MM.1S (cell line): ENCODE results near the gene TMEM131.

Experiments used
- DNase-seq: peaks from one replicate; pipeline ENCODE4 v3.0.0-alpha.2; 2015
- H2AFZ ChIP-seq: fragments of 300-600 bp; sonication (generic); 2 replicates; pipeline ENCODE4 v1.6.0; 2016; ENCODE audit warnings: antibody characterized with exemption, low read length
- H3F3A ChIP-seq: fragments of 300-600 bp; sonication (generic); 2 replicates; pipeline ENCODE4 v1.6.1; 2016; ENCODE audit warnings: mild to moderate bottlenecking, antibody characterized with exemption, low read length, moderate library complexity, mixed read lengths; ENCODE audit not compliant: insufficient read depth
- H3K27ac ChIP-seq: fragments of 300-600 bp; sonication (generic); 2 replicates; pipeline ENCODE4 v1.5.1; 2016; ENCODE audit warnings: mild to moderate bottlenecking, low read length
- H3K27me3 ChIP-seq: fragments of 300-600 bp; sonication (generic); replicated peaks from 2 replicates; pipeline ENCODE4 v1.6.0; 2016; ENCODE audit warnings: low read length; ENCODE audit not compliant: insufficient read depth
- H3K36me3 ChIP-seq: fragments of 300-600 bp; sonication (generic); replicated peaks from 2 replicates; pipeline ENCODE4 v1.6.1; 2016; ENCODE audit warnings: mild to moderate bottlenecking, low read length, mixed read lengths; ENCODE audit not compliant: insufficient read depth
- H3K4me1 ChIP-seq: fragments of 300-600 bp; sonication (generic); 2 replicates; pipeline ENCODE4 v1.6.1; 2016; ENCODE audit warnings: low read length, mixed read lengths
- H3K4me2 ChIP-seq: fragments of 300-600 bp; sonication (generic); 2 replicates; pipeline ENCODE4 v1.6.0; 2016; ENCODE audit warnings: low read depth, low read length
- H3K4me3 ChIP-seq: fragments of 300-600 bp; sonication (generic); 2 replicates; pipeline ENCODE4 v1.5.1; 2016; ENCODE audit warnings: low read length, mixed read lengths
- H3K79me2 ChIP-seq: fragments of 300-600 bp; sonication (generic); 2 replicates; pipeline ENCODE4 v1.6.1; 2016; ENCODE audit warnings: mixed run types, low read length, mixed read lengths
- H3K9ac ChIP-seq: fragments of 300-600 bp; sonication (generic); 2 replicates; pipeline ENCODE4 v1.6.1; 2016; ENCODE audit warnings: low read length, mixed read lengths
- H3K9me2 ChIP-seq: fragments of 300-600 bp; sonication (generic); replicated peaks from 2 replicates; pipeline ENCODE4 v1.6.1; 2016; ENCODE audit warnings: mild to moderate bottlenecking, low read length, mixed read lengths; ENCODE audit not compliant: insufficient read depth
- H3K9me3 ChIP-seq: fragments of 300-600 bp; sonication (generic); replicated peaks from 2 replicates; pipeline ENCODE4 v1.6.1; 2016; ENCODE audit warnings: mild to moderate bottlenecking, low read length, mixed read lengths; ENCODE audit not compliant: insufficient read depth
- H4K20me1 ChIP-seq: fragments of 300-600 bp; sonication (generic); 2 replicates; pipeline ENCODE4 v1.6.1; 2016; ENCODE audit warnings: mild to moderate bottlenecking, low read length, moderate library complexity, mixed read lengths; ENCODE audit not compliant: insufficient read depth
- EZH2 ChIP-seq: fragments of 300-600 bp; sonication (generic); optimal IDR thresholded peaks from 2 replicates; pipeline ENCODE3; 2017; ENCODE audit warnings: low read depth, mild to moderate bottlenecking, antibody characterized with exemption, low read length, mixed read lengths
- EZH2phosphoT487 ChIP-seq: fragments of 300-600 bp; sonication (generic); IDR thresholded peaks from 2 replicates; pipeline ENCODE4 v1.6.1; 2018; ENCODE audit warnings: antibody characterized with exemption, low read length
- TF ChIP-seq, protein P1 (sequence below): fragments of 300-600 bp; sonication (generic); IDR thresholded peaks from 2 replicates; pipeline ENCODE4 v1.5.1; 2016; ENCODE audit warnings: antibody characterized with exemption, low read length, mixed read lengths

Gene TMEM131

DNA sequence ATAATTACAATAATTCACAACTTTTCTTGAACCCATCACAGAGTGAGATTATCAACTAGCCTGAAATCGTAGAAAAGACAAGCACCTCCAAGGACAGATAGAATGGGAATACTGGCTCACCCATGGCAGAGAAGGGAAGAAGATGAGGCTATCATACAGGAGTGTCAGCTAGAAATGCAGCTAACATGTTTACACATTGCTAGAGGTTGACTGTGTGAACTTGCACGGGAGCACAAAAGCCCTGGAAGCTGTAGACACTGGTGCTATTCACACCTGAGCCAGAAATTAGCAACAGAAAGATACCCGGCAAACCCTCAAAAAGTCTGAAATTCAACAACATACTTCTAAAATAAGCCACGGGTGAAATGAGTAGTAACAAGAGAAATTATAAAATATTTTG is 150.6 kb downstream of the TMEM131 start:
- Histone ChIP-seq H4K20me1 (no peaks in the 10 kb centered on the region), H3K9ac (no peak overlapping the region), H3K9me3 (no peaks in the 10 kb centered on the region), H2AFZ (no peak overlapping the region), H3K4me1 (no peaks in the 10 kb centered on the region), H3K36me3 (no peaks in the 10 kb centered on the region; the same call in 1 of the 2 replicates), H3K79me2 (no peaks in the 10 kb centered on the region), H3K4me3 (no peak overlapping the region), H3K27ac (no peak overlapping the region), H3F3A (no peaks in the 10 kb centered on the region), H3K9me2 (no peaks in the 10 kb centered on the region), H3K4me2 (no peak overlapping the region), H3K27me3 (no peaks in the 10 kb centered on the region)
- DNase-seq: no peak
- TF ChIP-seq EZH2phosphoT487: no peak
- TF ChIP-seq EZH2: no peak

DNA sequence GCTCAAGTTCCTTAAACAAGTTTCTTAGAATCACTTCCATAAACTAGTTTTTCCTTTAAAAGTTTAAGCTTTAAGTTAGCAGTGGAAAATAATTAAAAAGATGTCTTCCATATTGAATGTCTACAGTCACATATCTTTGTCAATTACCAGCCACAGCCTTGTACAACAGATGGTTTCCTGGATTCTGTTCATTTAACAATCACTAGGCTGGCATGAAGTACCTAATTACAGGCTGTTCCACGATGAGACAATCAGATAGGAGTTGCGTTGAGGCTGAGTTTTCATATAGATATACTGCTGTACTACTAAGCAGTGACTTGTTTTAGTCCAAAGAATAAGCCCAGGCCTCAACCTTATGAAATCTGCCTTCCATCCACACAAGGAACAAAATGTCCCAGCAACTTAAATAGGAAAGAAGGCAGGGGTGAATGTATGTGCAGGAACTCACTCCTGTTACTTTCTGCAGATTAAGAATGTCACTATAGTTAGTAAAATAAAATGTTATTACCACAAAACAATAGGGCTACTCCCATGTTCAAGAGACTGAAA is 151.4 kb downstream of the TMEM131 start:
- Histone ChIP-seq H3F3A (no peaks in the 10 kb centered on the region), H3K4me1 (no peaks in the 10 kb centered on the region), H3K4me3 (no peak overlapping the region), H3K27ac (no peak overlapping the region), H3K79me2 (no peaks in the 10 kb centered on the region), H3K9me2 (no peaks in the 10 kb centered on the region), H4K20me1 (no peaks in the 10 kb centered on the region), H3K27me3 (no peaks in the 10 kb centered on the region), H3K4me2 (no peak overlapping the region), H3K9ac (no peak overlapping the region), H3K9me3 (no peaks in the 10 kb centered on the region), H3K36me3 (no peaks in the 10 kb centered on the region; the same call in 1 of the 2 replicates), H2AFZ (no peak overlapping the region)
- no peak for TF ChIP-seq EZH2
- TF ChIP-seq, protein P1, sequence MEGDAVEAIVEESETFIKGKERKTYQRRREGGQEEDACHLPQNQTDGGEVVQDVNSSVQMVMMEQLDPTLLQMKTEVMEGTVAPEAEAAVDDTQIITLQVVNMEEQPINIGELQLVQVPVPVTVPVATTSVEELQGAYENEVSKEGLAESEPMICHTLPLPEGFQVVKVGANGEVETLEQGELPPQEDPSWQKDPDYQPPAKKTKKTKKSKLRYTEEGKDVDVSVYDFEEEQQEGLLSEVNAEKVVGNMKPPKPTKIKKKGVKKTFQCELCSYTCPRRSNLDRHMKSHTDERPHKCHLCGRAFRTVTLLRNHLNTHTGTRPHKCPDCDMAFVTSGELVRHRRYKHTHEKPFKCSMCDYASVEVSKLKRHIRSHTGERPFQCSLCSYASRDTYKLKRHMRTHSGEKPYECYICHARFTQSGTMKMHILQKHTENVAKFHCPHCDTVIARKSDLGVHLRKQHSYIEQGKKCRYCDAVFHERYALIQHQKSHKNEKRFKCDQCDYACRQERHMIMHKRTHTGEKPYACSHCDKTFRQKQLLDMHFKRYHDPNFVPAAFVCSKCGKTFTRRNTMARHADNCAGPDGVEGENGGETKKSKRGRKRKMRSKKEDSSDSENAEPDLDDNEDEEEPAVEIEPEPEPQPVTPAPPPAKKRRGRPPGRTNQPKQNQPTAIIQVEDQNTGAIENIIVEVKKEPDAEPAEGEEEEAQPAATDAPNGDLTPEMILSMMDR: no peak
- TF ChIP-seq EZH2phosphoT487: no peak
- no peak for DNase-seq

DNA sequence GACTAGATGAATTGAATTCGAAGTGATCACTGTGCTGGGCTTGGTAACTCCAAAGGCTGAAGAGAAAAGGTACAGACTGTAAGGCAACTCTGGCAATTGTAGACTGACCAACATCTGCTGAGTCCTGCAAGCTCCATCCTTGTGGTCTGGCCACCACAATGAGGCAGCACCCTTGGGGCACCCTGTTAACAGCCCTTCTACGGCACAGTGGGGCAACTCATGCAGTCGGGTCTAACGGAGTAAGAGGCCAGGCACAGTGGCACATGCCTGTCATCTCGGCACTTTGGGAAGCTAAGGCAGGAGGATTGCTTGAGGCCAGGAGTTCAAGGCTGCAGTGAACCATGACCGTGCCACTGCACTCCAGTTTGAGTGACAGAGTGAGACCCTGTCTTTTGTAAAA is 155.6 kb downstream of the TMEM131 start:
- TF ChIP-seq EZH2phosphoT487: no peak
- TF ChIP-seq, protein P1: no peak
- TF ChIP-seq EZH2: no peak
- H3F3A ChIP-seq: no peaks in the 10 kb centered on the region
- no peak overlapping the region for H3K9ac ChIP-seq
- no peak overlapping the region for H3K4me3 ChIP-seq
- no peak overlapping the region for H3K27ac ChIP-seq
- H3K4me2 ChIP-seq: no peak overlapping the region
- no peaks in the 10 kb centered on the region; the same call in 1 of the 2 replicates for H3K36me3 ChIP-seq
- H3K27me3 ChIP-seq: no peaks in the 10 kb centered on the region
- DNase-seq: no peak
- no peaks in the 10 kb centered on the region for H3K9me3 ChIP-seq
- H2AFZ ChIP-seq: no peak overlapping the region
- H4K20me1 ChIP-seq: no peaks in the 10 kb centered on the region
- no peaks in the 10 kb centered on the region for H3K79me2 ChIP-seq
- no peaks in the 10 kb centered on the region for H3K9me2 ChIP-seq
- H3K4me1 ChIP-seq: 0 out of 2 replicates have a peak, but pooled peaks cover 1% of the 10 kb centered on the region

DNA sequence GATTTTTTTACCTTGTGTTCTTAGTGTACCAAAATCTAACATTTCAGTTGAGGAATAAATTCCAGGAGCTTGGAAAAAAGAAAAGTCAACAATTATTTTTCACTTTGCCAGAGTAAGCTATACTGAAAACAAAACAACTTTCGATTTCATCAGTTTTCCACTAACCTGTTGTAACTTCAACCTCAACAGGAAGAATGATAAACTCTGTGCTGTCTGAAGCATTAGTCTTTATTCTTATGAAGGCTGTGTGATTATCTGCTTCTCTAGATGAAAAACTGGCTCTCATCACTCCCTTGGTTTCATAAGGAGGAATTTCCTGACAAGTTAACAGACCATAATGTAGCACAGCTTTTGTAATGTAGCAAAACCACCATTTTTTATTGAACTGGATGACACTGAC is 161.1 kb downstream of the TMEM131 start:
- no peaks in the 10 kb centered on the region for H3K9me3 ChIP-seq
- no peak overlapping the region for H3K4me3 ChIP-seq
- no peak for DNase-seq
- H3K9ac ChIP-seq: no peak overlapping the region
- no peaks in the 10 kb centered on the region for H3K79me2 ChIP-seq
- no peaks in the 10 kb centered on the region for H3F3A ChIP-seq
- no peaks in the 10 kb centered on the region for H4K20me1 ChIP-seq
- no peaks in the 10 kb centered on the region for H3K27me3 ChIP-seq
- no peaks in the 10 kb centered on the region for H3K36me3 ChIP-seq
- no peak for TF ChIP-seq EZH2phosphoT487
- no peak for TF ChIP-seq EZH2
- TF ChIP-seq, protein P1: no peak
- H3K9me2 ChIP-seq: no peaks in the 10 kb centered on the region
- H3K4me1 ChIP-seq: 0 out of 2 replicates have a peak, but pooled peaks cover 6% of the 10 kb centered on the region
- no peak overlapping the region for H3K27ac ChIP-seq
- H2AFZ ChIP-seq: no peak overlapping the region
- no peak overlapping the region for H3K4me2 ChIP-seq
